NOMO-1 (cell line): ENCODE data around the gene SUSD5.

Source experiments
- DNase-seq, 2 experiments: peaks; one replicate each; lab custom pipeline; 2025; ENCODE audit not compliant: unreplicated experiment in 2 of 2; lab: John Stamatoyannopoulos, UW

Gene SUSD5

GRCh38 chr3:33122991-33123390 lies 95.6 kb downstream of the SUSD5 start:
- DNase-seq, result no peak

GRCh38 chr3:33119891-33120290 lies 98.7 kb downstream of the SUSD5 start:
- no peak for DNase-seq

- DNase-seq, result no peak
Measured at GRCh38 chr3:33117461-33117860, 101.1 kb downstream of the SUSD5 start.

- peak; percentile 76 to 93 for DNase-seq
Measured at GRCh38 chr3:33115024-33115768, 103.4 kb downstream of the SUSD5 start.

- no peak for DNase-seq
Measured at GRCh38 chr3:33114622-33115023, 104.0 kb downstream of the SUSD5 start.

GRCh38 chr3:33113772-33114621 lies 104.6 kb downstream of the SUSD5 start, which contains the start of gene CRTAP:
TSS of gene CRTAP (plus strand) at chr3:33114014. CDS start at chr3:33114078, 64 bp downstream.
- peak; percentile 86 to 94 for DNase-seq

- no peak for DNase-seq
Measured at GRCh38 chr3:33111581-33111980, 107.0 kb downstream of the SUSD5 start.

GRCh38 chr3:33106854-33107253 lies 111.8 kb downstream of the SUSD5 start:
- DNase-seq, result peak in 1 of 2 experiments; percentile 43

- no peak for DNase-seq
Measured at GRCh38 chr3:33105341-33105948, 113.2 kb downstream of the SUSD5 start.

- DNase-seq, result no peak
Measured at GRCh38 chr3:33104803-33105202, 113.8 kb downstream of the SUSD5 start.

- DNase-seq, result peak; percentile 46 to 50
Measured at GRCh38 chr3:33103480-33103879, 115.1 kb downstream of the SUSD5 start.

GRCh38 chr3:33103034-33103433 lies 115.6 kb downstream of the SUSD5 start:
- no peak for DNase-seq

- DNase-seq, result no peak
Measured at GRCh38 chr3:33100229-33100628, 118.4 kb downstream of the SUSD5 start.
